NOMO-1 (cell line): Measurements from ENCODE around the gene FCAMR.

ENCODE experiments used
- DNase-seq, 2 experiments: peaks; one replicate each; lab custom pipeline; 2025; ENCODE audit not compliant: unreplicated experiment in 2 of 2; lab: John Stamatoyannopoulos, UW

The FCAMR gene

DNA sequence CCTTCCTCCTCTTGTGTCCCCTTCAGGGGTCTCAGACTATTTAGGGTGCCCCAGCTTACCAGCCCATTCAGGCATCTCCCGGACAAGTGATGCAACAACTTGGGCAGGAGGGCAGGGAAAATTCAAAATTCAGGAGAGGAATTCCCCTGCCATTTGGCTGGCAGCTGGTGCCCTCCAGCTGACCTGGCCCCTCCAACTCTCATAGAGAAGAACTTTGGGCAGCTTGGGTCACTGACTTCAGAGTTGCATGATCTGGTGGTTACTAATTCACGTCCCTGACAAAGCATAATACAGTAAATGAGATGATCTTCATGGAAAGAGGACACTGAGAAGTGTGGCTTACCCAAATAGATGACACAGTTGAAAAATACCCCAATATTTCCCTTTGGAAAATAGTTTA lies at the start of gene FCAMR:
TSS of gene FCAMR (minus strand) at position 15 of the 400 bp plus-strand sequence. CDS start 335 bp downstream, outside the sequence.
- peak in 1 of 2 experiments; percentile 23 for DNase-seq

DNA sequence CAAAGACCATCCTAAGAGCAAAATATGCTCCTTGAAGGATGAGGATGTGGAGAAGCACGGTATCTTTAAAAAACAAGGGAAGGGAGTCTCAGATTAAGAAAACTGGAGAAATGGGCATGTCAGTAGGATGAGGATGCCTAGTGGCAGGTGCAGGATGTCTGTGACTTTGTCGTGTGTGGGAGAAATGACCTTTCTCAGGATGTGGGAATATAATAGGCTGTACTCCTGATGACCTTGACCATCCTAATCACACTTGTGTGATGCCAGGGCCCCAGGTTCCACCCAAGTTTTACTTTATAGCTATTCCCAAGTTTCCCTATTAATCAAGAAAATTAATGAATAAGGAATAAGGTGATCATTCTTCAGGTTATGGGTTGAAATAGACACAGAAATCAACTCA lies 49.4 kb upstream of the FCAMR start:
- DNase-seq = no peak

- DNase-seq = no peak
These were observed 48.9 kb upstream of the FCAMR start for GRCh38 chr1:207019161-207019560.

DNA sequence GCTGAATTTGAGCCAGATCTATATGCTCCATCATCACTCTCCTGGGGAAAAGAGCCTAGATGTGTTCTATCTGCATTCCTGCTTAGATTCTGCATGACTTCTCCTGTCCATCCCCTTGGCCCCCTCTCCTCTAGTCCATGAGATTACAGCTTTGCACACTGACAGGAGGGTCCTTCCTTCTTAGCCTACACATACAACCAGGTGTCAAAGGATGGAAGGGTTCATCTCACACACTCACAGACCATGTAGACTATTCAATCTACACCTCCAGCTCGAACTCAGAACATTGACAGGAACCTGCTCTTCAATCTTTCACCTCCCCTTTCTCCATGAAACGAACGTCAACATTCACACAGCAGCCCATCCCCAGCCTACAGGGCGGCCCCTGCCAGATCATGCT lies 48.4 kb upstream of the FCAMR start:
- DNase-seq = no peak

GRCh38 chr1:207017615-207018559 lies 47.6 kb upstream of the FCAMR start:
- DNase-seq = peak; percentile 30 to 60

DNA sequence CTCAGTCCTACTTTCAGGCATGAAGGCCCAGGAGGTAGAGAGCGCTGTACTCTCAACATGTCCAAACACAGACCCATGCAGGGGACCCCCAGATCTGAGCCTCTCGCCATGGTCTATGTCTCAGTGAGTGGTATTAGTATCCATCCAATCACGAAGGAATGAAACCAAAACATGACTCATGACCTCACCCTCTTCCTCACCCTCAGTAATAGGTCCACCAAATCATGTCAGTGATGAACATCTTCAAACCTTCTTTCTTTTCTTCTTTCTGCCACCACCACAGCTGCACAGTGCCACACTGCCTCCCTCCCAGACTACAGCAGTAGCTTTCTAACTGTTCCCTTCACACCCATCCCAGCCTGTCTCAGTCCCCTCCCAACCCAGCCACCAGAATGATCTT lies 45.5 kb upstream of the FCAMR start:
- DNase-seq = no peak

GRCh38 chr1:207014728-207015127 lies 44.5 kb upstream of the FCAMR start:
- DNase-seq = no peak

GRCh38 chr1:207013321-207014085 lies 43.2 kb upstream of the FCAMR start:
- no peak for DNase-seq

DNA sequence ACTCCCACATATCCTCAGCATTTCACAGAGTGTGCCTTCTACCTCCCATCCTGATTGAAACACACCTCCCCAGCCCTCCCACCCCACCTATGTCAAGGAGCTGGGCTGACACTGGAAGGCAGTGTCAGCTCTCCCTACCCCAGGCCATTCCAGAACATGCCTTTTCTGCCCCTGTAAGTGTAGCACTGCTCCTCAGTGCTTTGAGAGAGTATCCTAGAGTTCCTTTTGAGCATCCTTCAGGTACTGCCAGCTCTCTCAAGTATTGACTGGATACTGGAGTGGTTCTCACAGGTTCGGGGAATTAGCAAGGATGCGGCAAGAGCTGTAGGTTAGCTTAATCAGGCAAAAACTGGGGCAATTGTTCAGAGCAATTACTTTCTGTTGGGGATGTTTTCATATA lies 40.5 kb upstream of the FCAMR start:
- no peak for DNase-seq

DNA sequence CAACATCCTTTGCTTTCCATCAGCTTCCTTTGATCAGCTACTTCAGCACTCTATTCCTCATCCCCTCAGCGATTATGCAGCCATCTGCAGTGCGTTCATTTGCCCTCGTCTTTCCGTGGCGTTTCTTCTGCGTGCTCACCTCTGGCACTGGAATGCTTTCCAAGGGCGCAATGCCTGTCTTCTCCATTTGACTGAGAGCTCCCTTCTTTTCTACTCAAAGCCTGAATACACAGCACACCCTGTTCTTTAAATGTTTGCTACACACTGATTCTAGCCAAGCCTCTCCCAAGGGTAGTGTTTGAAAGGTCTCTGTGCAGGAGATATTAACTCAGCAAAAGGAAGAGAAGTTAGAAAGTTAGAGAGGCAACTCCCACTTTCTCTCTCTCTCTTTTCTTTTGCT lies 39.7 kb upstream of the FCAMR start:
- DNase-seq = no peak

DNA sequence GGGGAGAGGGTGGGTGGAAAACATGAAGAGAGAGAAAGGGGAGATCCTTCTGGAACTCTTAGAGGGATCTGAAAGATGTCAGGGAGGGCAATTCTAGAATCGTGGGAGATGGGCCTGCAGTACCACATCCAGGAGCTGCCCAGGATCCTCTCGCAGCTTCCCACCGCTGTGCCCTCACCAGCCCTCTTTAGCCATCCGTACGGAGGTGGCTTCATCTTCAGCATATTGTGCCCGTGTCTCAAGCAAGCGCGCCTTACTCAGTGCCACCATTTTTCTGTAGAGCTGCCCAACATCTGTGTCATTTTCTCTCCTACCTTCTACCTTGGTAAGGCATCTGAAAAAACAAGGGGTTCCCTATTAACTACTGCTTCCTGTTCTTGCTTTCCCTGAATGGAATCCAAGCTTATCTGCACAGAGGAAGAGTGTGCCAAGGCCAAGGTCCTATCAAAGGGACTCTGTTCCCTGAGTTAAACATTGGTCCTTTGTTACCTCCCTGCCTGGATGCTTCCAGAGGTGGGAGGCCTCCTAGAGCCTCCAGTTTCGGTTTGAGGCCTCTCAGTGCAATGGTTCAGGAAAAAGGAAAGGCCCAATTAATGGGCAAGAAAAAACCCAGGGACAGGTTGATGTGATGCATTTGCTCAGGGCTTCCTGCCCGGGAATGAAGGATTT lies 39.1 kb upstream of the FCAMR start:
- no peak for DNase-seq

- no peak for DNase-seq
These were observed 37.2 kb upstream of the FCAMR start for GRCh38 chr1:207007352-207008033.

DNA sequence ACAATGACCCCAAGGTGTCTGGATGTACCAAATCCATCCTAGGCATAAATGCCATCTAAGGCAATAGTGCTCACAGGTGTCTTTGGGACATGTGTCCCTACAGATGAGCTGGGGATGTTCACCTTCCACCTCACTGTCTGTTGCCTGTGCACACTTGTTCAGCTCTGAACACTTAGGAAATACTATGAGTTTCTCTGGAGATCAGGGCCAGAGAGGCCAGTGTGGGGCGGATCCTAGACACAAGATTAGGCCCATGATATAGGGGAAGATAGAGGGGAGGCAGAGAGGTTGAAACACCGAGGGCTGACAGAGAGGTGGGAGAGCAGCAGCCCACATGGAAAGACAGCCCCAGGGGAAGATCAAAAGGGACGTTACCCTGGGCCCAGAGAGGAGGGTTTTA lies 36.7 kb upstream of the FCAMR start:
- no peak for DNase-seq

- no peak for DNase-seq
These were observed 35.8 kb upstream of the FCAMR start for GRCh38 chr1:207006083-207006482.

- peak; percentile 8 to 34 for DNase-seq
These were observed 34.9 kb upstream of the FCAMR start for GRCh38 chr1:207004931-207005830.

DNA sequence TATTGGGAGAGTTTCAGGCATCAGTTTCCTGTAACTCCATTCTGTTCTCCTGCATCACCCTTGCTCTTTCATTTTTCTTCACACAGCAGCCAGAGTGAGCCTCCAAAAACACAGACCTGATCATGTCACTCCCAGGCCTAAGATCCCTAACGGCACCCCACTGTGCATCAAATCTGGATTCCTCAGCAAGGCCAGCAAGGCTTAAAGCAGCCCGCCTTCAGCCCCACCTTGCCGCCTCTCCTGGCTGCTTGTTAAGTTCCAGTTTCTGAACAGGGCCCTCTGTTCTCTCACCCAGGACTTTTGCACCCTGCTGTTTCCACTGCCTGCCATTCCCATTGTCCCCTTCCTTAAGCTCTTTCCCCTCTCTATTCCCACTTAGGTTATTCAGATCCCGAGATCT lies 33.0 kb upstream of the FCAMR start:
- no peak for DNase-seq

DNA sequence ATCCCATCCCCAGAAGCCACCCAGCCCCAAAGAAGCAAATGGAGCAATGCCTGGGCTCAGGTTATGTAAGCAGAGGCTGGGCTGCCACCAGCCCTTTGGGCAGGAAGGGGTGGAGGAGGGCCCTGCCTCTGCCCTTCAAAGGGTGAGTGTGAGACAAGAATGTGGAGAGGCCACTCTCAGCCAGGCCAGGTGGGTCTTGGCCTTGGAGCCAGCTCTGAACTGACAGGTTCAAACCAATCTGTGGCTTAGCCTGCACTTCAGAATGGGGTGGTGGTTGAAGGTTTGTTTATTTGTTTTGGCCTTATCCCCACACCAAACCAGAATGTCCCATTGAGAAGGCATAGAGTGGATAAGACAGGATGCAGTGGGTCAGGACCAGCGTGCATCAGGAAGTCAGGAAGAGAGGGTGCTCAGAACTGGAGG lies 32.5 kb upstream of the FCAMR start:
- DNase-seq = no peak

- no peak for DNase-seq
These were observed 31.4 kb upstream of the FCAMR start for GRCh38 chr1:207001492-207002245.
